ENCODE measurements around the gene PKMYT1.
"Not testable (repeated sequence)": the region's sequence is repeated elsewhere in the genome, so short reads cannot be mapped to it uniquely, and the experiment has no call there.

Gene PKMYT1

DNA sequence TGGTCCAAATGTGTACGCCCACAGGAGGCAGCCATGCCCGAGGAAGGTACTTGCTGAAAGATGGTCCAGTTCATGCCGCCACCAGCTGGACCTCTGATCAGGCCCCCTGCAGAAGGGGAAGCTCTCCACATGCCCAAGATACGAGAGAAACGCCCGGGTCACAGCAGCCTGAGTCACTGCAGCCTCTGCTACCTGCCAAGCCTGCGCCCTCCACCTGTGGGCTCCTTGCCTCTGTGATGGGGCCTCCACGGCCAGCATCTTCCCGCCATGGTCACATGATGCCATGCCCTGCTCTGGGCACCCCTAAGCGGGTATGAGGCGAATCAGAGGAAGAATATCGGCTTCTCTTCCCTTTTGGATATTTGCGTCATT is 29.9 kb downstream of the PKMYT1 start:
- no peak for DNase-seq (ENCODE audit: extremely low read depth, insufficient read length)
- H3K4me3 ChIP-seq (replicated peaks; ENCODE audit: low read depth, low read length): no peak overlapping the region
- H3K36me3 ChIP-seq (ENCODE audit: control insufficient read depth, insufficient read depth, low read length): no peaks in the 10 kb centered on the region
- H3K27me3 ChIP-seq (replicated peaks; ENCODE audit: control insufficient read depth, insufficient read depth, low read length): no peaks in the 10 kb centered on the region
- TF ChIP-seq, protein P1, sequence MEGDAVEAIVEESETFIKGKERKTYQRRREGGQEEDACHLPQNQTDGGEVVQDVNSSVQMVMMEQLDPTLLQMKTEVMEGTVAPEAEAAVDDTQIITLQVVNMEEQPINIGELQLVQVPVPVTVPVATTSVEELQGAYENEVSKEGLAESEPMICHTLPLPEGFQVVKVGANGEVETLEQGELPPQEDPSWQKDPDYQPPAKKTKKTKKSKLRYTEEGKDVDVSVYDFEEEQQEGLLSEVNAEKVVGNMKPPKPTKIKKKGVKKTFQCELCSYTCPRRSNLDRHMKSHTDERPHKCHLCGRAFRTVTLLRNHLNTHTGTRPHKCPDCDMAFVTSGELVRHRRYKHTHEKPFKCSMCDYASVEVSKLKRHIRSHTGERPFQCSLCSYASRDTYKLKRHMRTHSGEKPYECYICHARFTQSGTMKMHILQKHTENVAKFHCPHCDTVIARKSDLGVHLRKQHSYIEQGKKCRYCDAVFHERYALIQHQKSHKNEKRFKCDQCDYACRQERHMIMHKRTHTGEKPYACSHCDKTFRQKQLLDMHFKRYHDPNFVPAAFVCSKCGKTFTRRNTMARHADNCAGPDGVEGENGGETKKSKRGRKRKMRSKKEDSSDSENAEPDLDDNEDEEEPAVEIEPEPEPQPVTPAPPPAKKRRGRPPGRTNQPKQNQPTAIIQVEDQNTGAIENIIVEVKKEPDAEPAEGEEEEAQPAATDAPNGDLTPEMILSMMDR (IDR thresholded peaks at IDR 0.05; ENCODE audit: insufficient read depth, low read length, poor library complexity, severe bottlenecking): no peak

- DNase-seq (ENCODE audit: extremely low read depth, insufficient read length): no peak
- TF ChIP-seq, protein P1 (IDR thresholded peaks at IDR 0.05; ENCODE audit: insufficient read depth, low read length, poor library complexity, severe bottlenecking): no peak
- no peak overlapping the region for H3K4me3 ChIP-seq (replicated peaks; ENCODE audit: low read depth, low read length)
- H3K27me3 ChIP-seq (replicated peaks; ENCODE audit: control insufficient read depth, insufficient read depth, low read length): no peaks in the 10 kb centered on the region
- no peaks in the 10 kb centered on the region for H3K36me3 ChIP-seq (ENCODE audit: control insufficient read depth, insufficient read depth, low read length)
Measured at GRCh38 chr16:2949705-2950352, 30.4 kb downstream of the PKMYT1 start.

- H3K27me3 ChIP-seq (replicated peaks; ENCODE audit: control insufficient read depth, insufficient read depth, low read length): no peaks in the 10 kb centered on the region
- H3K4me3 ChIP-seq (replicated peaks; ENCODE audit: low read depth, low read length): no peak overlapping the region
- no peaks in the 10 kb centered on the region for H3K36me3 ChIP-seq (ENCODE audit: control insufficient read depth, insufficient read depth, low read length)
- no peak for DNase-seq (ENCODE audit: extremely low read depth, insufficient read length)
- TF ChIP-seq, protein P1 (IDR thresholded peaks at IDR 0.05; ENCODE audit: insufficient read depth, low read length, poor library complexity, severe bottlenecking): no peak
Measured at GRCh38 chr16:2948807-2949704, 31.2 kb downstream of the PKMYT1 start.

- no peak overlapping the region for H3K4me3 ChIP-seq (replicated peaks; ENCODE audit: low read depth, low read length)
- H3K36me3 ChIP-seq (ENCODE audit: control insufficient read depth, insufficient read depth, low read length): no peaks in the 10 kb centered on the region
- no peak for DNase-seq (ENCODE audit: extremely low read depth, insufficient read length)
- TF ChIP-seq, protein P1 (IDR thresholded peaks at IDR 0.05; ENCODE audit: insufficient read depth, low read length, poor library complexity, severe bottlenecking): no peak
- no peaks in the 10 kb centered on the region for H3K27me3 ChIP-seq (replicated peaks; ENCODE audit: control insufficient read depth, insufficient read depth, low read length)
Measured at GRCh38 chr16:2946649-2947048, 33.6 kb downstream of the PKMYT1 start.

GRCh38 chr16:2943716-2944115 is 36.5 kb downstream of the PKMYT1 start:
- not testable (repeated sequence) for H3K4me3 ChIP-seq (replicated peaks; ENCODE audit: low read depth, low read length); DNase-seq (ENCODE audit: extremely low read depth, insufficient read length); H3K36me3 ChIP-seq (ENCODE audit: control insufficient read depth, insufficient read depth, low read length); H3K27me3 ChIP-seq (replicated peaks; ENCODE audit: control insufficient read depth, insufficient read depth, low read length)

- TF ChIP-seq, protein P1 (IDR thresholded peaks at IDR 0.05; ENCODE audit: insufficient read depth, low read length, poor library complexity, severe bottlenecking): no peak
- H3K27me3 ChIP-seq (replicated peaks; ENCODE audit: control insufficient read depth, insufficient read depth, low read length): no peaks in the 10 kb centered on the region
- H3K4me3 ChIP-seq (replicated peaks; ENCODE audit: low read depth, low read length): no peak overlapping the region
- DNase-seq (ENCODE audit: extremely low read depth, insufficient read length): no peak
- H3K36me3 ChIP-seq (ENCODE audit: control insufficient read depth, insufficient read depth, low read length): peaks cover 13% of the 10 kb centered on the region
Measured at GRCh38 chr16:2942045-2942444, 38.2 kb downstream of the PKMYT1 start.

Measured in GM06990 (cell line).